Keratinocyte (primary cell): ENCODE data around the gene LIPT2. TPM values are rescaled to one million over a fixed set of nuclear protein-coding genes. Genes with fewer than 3 reads are reported as not detected.

Source experiments
- DNase-seq: peaks from one replicate; pipeline ENCODE4 v3.0.0-alpha.2; 2011; ENCODE audit warnings: low read depth, missing footprints, low spot score
- FAIRE-seq: peaks from 2 replicates; lab custom pipeline; 2011; peaks lifted over from hg19 to GRCh38; lab: Jason Lieb, UNC
- H2AFZ ChIP-seq: 2 replicates; pipeline ENCODE4 v1.6.0; 2012; ENCODE audit warnings: low read length, control low read depth, inconsistent platforms; ENCODE audit not compliant: control insufficient read depth
- H3K27ac ChIP-seq: 2 replicates; pipeline ENCODE4 v1.5.1; 2011; ENCODE audit warnings: low read length; ENCODE audit not compliant: control insufficient read depth, insufficient read depth
- H3K27me3 ChIP-seq: 3 replicates; pipeline ENCODE4 v1.6.0; 2011; ENCODE audit warnings: low read length; ENCODE audit not compliant: control insufficient read depth, insufficient read depth; ENCODE audit errors: extremely low read depth
- H3K36me3 ChIP-seq, 2 experiments: 2 replicates in 1 of 2; 3 replicates in 1 of 2; pipeline ENCODE4 v1.5.1; 2011; ENCODE audit warnings: low read length in 2 of 2, mild to moderate bottlenecking in 1 of 2; ENCODE audit not compliant: control insufficient read depth in 2 of 2, insufficient read depth in 2 of 2; ENCODE audit errors: extremely low read depth in 1 of 2
- H3K4me1 ChIP-seq: 3 replicates; pipeline ENCODE4 v1.5.1; 2011; ENCODE audit warnings: low read length; ENCODE audit not compliant: control insufficient read depth, insufficient read depth; ENCODE audit errors: extremely low read depth
- H3K4me2 ChIP-seq: 3 replicates; pipeline ENCODE4 v1.6.0; 2011; ENCODE audit warnings: low read depth, low read length; ENCODE audit not compliant: control insufficient read depth, insufficient read depth; ENCODE audit errors: extremely low read depth
- H3K4me3 ChIP-seq, 3 experiments: fragments of 200-600 bp in 1 of 3; sonication (generic) in 1 of 3; 2 replicates in 2 of 3; 3 replicates in 1 of 3; pipeline ENCODE4 v1.5.1; 2011 to 2016; ENCODE audit warnings: low read length in 3 of 3, mild to moderate bottlenecking in 3 of 3, control low read depth in 2 of 3, inconsistent platforms in 1 of 3, low read depth in 1 of 3, mixed read lengths in 1 of 3, mixed run types in 1 of 3, moderate library complexity in 1 of 3; ENCODE audit not compliant: control insufficient read depth in 2 of 3, insufficient read depth in 2 of 3; ENCODE audit errors: extremely low read depth in 1 of 3
- H3K79me2 ChIP-seq: 2 replicates; pipeline ENCODE4 v1.6.0; 2012; ENCODE audit warnings: low read length; ENCODE audit not compliant: control insufficient read depth, insufficient read depth
- H3K9ac ChIP-seq: 3 replicates; pipeline ENCODE4 v1.6.0; 2011; ENCODE audit warnings: low read length; ENCODE audit not compliant: control insufficient read depth, insufficient read depth; ENCODE audit errors: extremely low read depth
- H3K9me1 ChIP-seq: 3 replicates; pipeline ENCODE4 v1.6.0; 2011; ENCODE audit warnings: low read length; ENCODE audit not compliant: control insufficient read depth, insufficient read depth; ENCODE audit errors: extremely low read depth
- H3K9me3 ChIP-seq: 2 replicates; pipeline ENCODE4 v1.5.1; 2012; ENCODE audit warnings: low read depth, low read length; ENCODE audit not compliant: control insufficient read depth
- H4K20me1 ChIP-seq: 3 replicates; pipeline ENCODE4 v1.6.0; 2011; ENCODE audit warnings: low read length; ENCODE audit not compliant: control insufficient read depth, insufficient read depth; ENCODE audit errors: extremely low read depth
- CTCF ChIP-seq, 3 experiments: IDR thresholded peaks in 1 of 3; conservative IDR thresholded peaks in 1 of 3; optimal IDR thresholded peaks in 1 of 3; 2 replicates in 2 of 3; 3 replicates in 1 of 3; pipeline versions ENCODE3 to v1.5.1; 2011; ENCODE audit warnings: low read length in 3 of 3, mild to moderate bottlenecking in 3 of 3, moderate library complexity in 2 of 3, control low read depth in 1 of 3, inconsistent platforms in 1 of 3; ENCODE audit not compliant: insufficient read depth in 2 of 3; ENCODE audit errors: extremely low read depth in 1 of 3
- EZH2 ChIP-seq: IDR thresholded peaks from one replicate; pipeline ENCODE4 v1.6.1; 2012; ENCODE audit warnings: inconsistent platforms, mild to moderate bottlenecking, low read length, moderate library complexity
- dilution Hi-C: fragments of 300-500 bp; cut with MboI; formaldehyde crosslinking; loops from one replicate; pipeline ENCODE4 v1.7.0; 2020; ENCODE audit warnings: low sequenced_read_pairs; ENCODE audit not compliant: extremely low pct_ligation_motif_present
- polyA plus RNA-seq, 5 experiments: library from polyadenylated mRNA; depleted of rRNA in 3 of 5; stranded (reverse) in 3 of 5; stranded (forward) in 1 of 5; unstranded in 1 of 5; fragments of >200 nt; gene quantifications; 1 replicate in 1 of 5; 2 replicates in 3 of 5; 3 replicates in 1 of 5; pipeline versions ENCODE4 v1.2.1 to v1.2.3, GENCODE V29; 2011 to 2012; ENCODE audit warnings: missing spikeins in 2 of 5, low read depth in 1 of 5, low replicate concordance in 1 of 5

Gene LIPT2
- polyA plus RNA-seq, 1 donor (not counting 4 experiments of a cell fraction or from before 2014, with no cell fraction given) = 2.3 TPM

DNA sequence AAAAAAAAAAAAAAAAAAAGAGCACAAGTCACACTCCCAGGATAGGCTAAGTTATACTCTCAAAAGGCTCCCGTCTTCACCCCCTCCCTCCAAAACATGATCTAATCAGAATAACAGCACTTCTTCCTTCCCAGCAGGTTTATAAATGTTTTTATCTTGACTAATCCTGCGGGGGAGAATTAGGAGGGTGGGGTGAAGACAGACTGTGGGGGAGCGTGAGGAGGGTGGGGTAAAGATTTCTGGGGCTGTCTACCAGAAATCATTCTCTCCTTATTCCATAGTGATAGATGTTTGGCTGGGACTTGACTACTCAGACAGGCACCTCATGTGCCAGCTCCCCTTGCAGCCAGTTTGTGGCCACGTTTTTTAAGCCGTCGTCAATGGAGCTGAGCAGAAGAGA lies 43.2 kb downstream of the LIPT2 start:
- FAIRE-seq (no peak), DNase-seq (no peak)
- dilution Hi-C loops = no loop called here
- Histone ChIP-seq H2AFZ (no peak overlapping the region), H3K27ac (no peak overlapping the region), H3K4me2 (no peak overlapping the region), H3K79me2 (no peaks in the 10 kb centered on the region), H3K27me3 (peaks cover 6% of the 10 kb centered on the region), H3K9ac (no peak overlapping the region), H3K4me1 (no peaks in the 10 kb centered on the region), H3K4me3 (no peak overlapping the region), H3K36me3 (no peaks in the 10 kb centered on the region), H3K9me1 (no peaks in the 10 kb centered on the region), H3K9me3 (no peaks in the 10 kb centered on the region), H4K20me1 (no peaks in the 10 kb centered on the region)
- TF ChIP-seq EZH2 = no peak
- no peak for TF ChIP-seq CTCF (optimal IDR thresholded peaks at IDR 0.05 in 1 of 3, IDR thresholded peaks at IDR 0.05 in 1 of 3, conservative IDR thresholded peaks at IDR 0.05 in 1 of 3; ENCODE audit: extremely low read depth in 1 of 3, insufficient read depth in 2 of 3, low read length in 3 of 3)

- dilution Hi-C loops = loop anchor here (25.0 kb wide), 1 partner anchor 187 kb away; no protein-coding TSS in a partner anchor
- Histone ChIP-seq H3K9me1 (no peaks in the 10 kb centered on the region), H2AFZ (no peak overlapping the region), H3K4me3 (no peak overlapping the region), H4K20me1 (no peaks in the 10 kb centered on the region), H3K27ac (no peak overlapping the region), H3K9ac (no peak overlapping the region), H3K36me3 (no peaks in the 10 kb centered on the region), H3K27me3 (peaks cover 6% of the 10 kb centered on the region), H3K79me2 (no peaks in the 10 kb centered on the region), H3K4me2 (no peak overlapping the region), H3K4me1 (no peaks in the 10 kb centered on the region), H3K9me3 (no peaks in the 10 kb centered on the region)
- peak; percentile 66 to 82 (median 67) for TF ChIP-seq CTCF (optimal IDR thresholded peaks at IDR 0.05 in 1 of 3, IDR thresholded peaks at IDR 0.05 in 1 of 3, conservative IDR thresholded peaks at IDR 0.05 in 1 of 3; ENCODE audit: extremely low read depth in 1 of 3, insufficient read depth in 2 of 3, low read length in 3 of 3)
- TF ChIP-seq EZH2 = no peak
- DNase-seq (peak; percentile 23), FAIRE-seq (no peak)
These were observed 44.1 kb downstream of the LIPT2 start for GRCh38 chr11:74449369-74449931.
